Measurements from ENCODE around the gene NUDT6. TPM values are rescaled to one million over a fixed set of nuclear protein-coding genes. Genes with fewer than 3 reads are reported as not detected.

The NUDT6 gene
- polyA plus RNA-seq, 1 donor from 2014 or later = 12.4 TPM

- Histone ChIP-seq H3K4me3 (ENCODE audit: low read length) (no peak overlapping the region), H4K20me1 (ENCODE audit: insufficient read depth) (no peaks in the 10 kb centered on the region), H3K9ac (ENCODE audit: low read length) (no peak overlapping the region), H2AFZ (ENCODE audit: low read depth, low read length) (no peak overlapping the region), H3K36me3 (ENCODE audit: insufficient read depth, low read length) (no peaks in the 10 kb centered on the region), H3K9me2 (ENCODE audit: insufficient read depth, low read length) (no peaks in the 10 kb centered on the region), H3K9me3 (ENCODE audit: low read length) (no peaks in the 10 kb centered on the region), H3K27me3 (ENCODE audit: insufficient read depth, low read depth, low read length) (no peaks in the 10 kb centered on the region), H3F3A (ENCODE audit: insufficient read depth, low read length, poor library complexity, severe bottlenecking) (no peaks in the 10 kb centered on the region), H3K4me2 (ENCODE audit: low read length) (no peak overlapping the region), H3K79me2 (replicated peaks; ENCODE audit: insufficient read depth, low read length) (no peaks in the 10 kb centered on the region), H3K27ac (ENCODE audit: low read length) (no peak overlapping the region)
- TF ChIP-seq EP300 (conservative IDR thresholded peaks at IDR 0.05; ENCODE audit: poor library complexity, severe bottlenecking) = no peak
- TF ChIP-seq TAF1 (IDR thresholded peaks at IDR 0.05; ENCODE audit: low read depth) = no peak
- TF ChIP-seq MXI1 (conservative IDR thresholded peaks at IDR 0.05; ENCODE audit: poor library complexity, severe bottlenecking) = no peak
- TF ChIP-seq CTCF (IDR thresholded peaks at IDR 0.05; ENCODE audit: poor library complexity, severe bottlenecking) = no peak
- no peak for TF ChIP-seq POLR2AphosphoS5 (IDR thresholded peaks at IDR 0.05)
- no peak for TF ChIP-seq EZH2 (IDR thresholded peaks at IDR 0.05; ENCODE audit: borderline replicate concordance, insufficient read depth, low read length, poor library complexity, severe bottlenecking)
- no peak for TF ChIP-seq SMC3 (conservative IDR thresholded peaks at IDR 0.05; ENCODE audit: poor library complexity)
- TF ChIP-seq REST (IDR thresholded peaks at IDR 0.05; ENCODE audit: borderline replicate concordance) = no peak
- no peak for TF ChIP-seq RAD21 (conservative IDR thresholded peaks at IDR 0.05)
These were observed 39.3 kb downstream of the NUDT6 start for GRCh38 chr4:122882857-122883735.

- Histone ChIP-seq H3K36me3 (ENCODE audit: insufficient read depth, low read length) (no peaks in the 10 kb centered on the region), H3K9ac (ENCODE audit: low read length) (no peak overlapping the region), H3K4me3 (ENCODE audit: low read length) (no peak overlapping the region), H3F3A (ENCODE audit: insufficient read depth, low read length, poor library complexity, severe bottlenecking) (no peaks in the 10 kb centered on the region), H4K20me1 (ENCODE audit: insufficient read depth) (no peaks in the 10 kb centered on the region), H3K27me3 (ENCODE audit: insufficient read depth, low read depth, low read length) (no peaks in the 10 kb centered on the region), H3K79me2 (replicated peaks; ENCODE audit: insufficient read depth, low read length) (peaks cover 7% of the 10 kb centered on the region), H2AFZ (ENCODE audit: low read depth, low read length) (no peak overlapping the region), H3K9me2 (ENCODE audit: insufficient read depth, low read length) (no peaks in the 10 kb centered on the region), H3K9me3 (ENCODE audit: low read length) (no peaks in the 10 kb centered on the region), H3K27ac (ENCODE audit: low read length) (no peak overlapping the region), H3K4me2 (ENCODE audit: low read length) (no peak overlapping the region)
- TF ChIP-seq EZH2 (IDR thresholded peaks at IDR 0.05; ENCODE audit: borderline replicate concordance, insufficient read depth, low read length, poor library complexity, severe bottlenecking) = no peak
- TF ChIP-seq MXI1 (conservative IDR thresholded peaks at IDR 0.05; ENCODE audit: poor library complexity, severe bottlenecking) = no peak
- TF ChIP-seq REST (IDR thresholded peaks at IDR 0.05; ENCODE audit: borderline replicate concordance) = no peak
- TF ChIP-seq SMC3 (conservative IDR thresholded peaks at IDR 0.05; ENCODE audit: poor library complexity) = no peak
- TF ChIP-seq TAF1 (IDR thresholded peaks at IDR 0.05; ENCODE audit: low read depth) = no peak
- no peak for TF ChIP-seq POLR2AphosphoS5 (IDR thresholded peaks at IDR 0.05)
- no peak for TF ChIP-seq EP300 (conservative IDR thresholded peaks at IDR 0.05; ENCODE audit: poor library complexity, severe bottlenecking)
- no peak for TF ChIP-seq CTCF (IDR thresholded peaks at IDR 0.05; ENCODE audit: poor library complexity, severe bottlenecking)
- no peak for TF ChIP-seq RAD21 (conservative IDR thresholded peaks at IDR 0.05)
These were observed 43.4 kb downstream of the NUDT6 start for GRCh38 chr4:122879001-122879400.

Measured in neural cell (in vitro differentiated cells).